Smooth muscle cell (in vitro differentiated cells): Measurements from ENCODE around the gene PIK3C3. TPM values are rescaled to one million over a fixed set of nuclear protein-coding genes. Genes with fewer than 3 reads are reported as not detected.

Experiments used
- DNase-seq: peaks from one replicate; lab custom pipeline; 2025; ENCODE audit not compliant: unreplicated experiment; lab: John Stamatoyannopoulos, UW
- H2AFZ ChIP-seq: fragments of 200-600 bp; sonication (generic); 2 replicates; pipeline ENCODE4 v1.6.0; 2016; ENCODE audit warnings: antibody characterized with exemption, low read depth, mild to moderate bottlenecking
- H3F3A ChIP-seq: fragments of 200-600 bp; sonication (generic); 2 replicates; pipeline ENCODE4 v1.6.0; 2017; ENCODE audit warnings: antibody characterized with exemption, low read depth
- H3K27ac ChIP-seq: fragments of 200-600 bp; sonication (generic); 2 replicates; pipeline ENCODE4 v1.5.1; 2016; ENCODE audit warnings: low read depth, mild to moderate bottlenecking
- H3K27me3 ChIP-seq: fragments of 200-600 bp; sonication (generic); 2 replicates; pipeline ENCODE4 v1.6.1; 2016; ENCODE audit warnings: low read depth, mild to moderate bottlenecking
- H3K36me3 ChIP-seq: fragments of 200-600 bp; sonication (generic); 2 replicates; pipeline ENCODE4 v1.5.1; 2016; ENCODE audit warnings: low read depth
- H3K4me1 ChIP-seq: fragments of 200-600 bp; sonication (generic); 2 replicates; pipeline ENCODE4 v1.5.1; 2016; ENCODE audit warnings: low read depth
- H3K4me2 ChIP-seq: fragments of 200-600 bp; sonication (generic); 2 replicates; pipeline ENCODE4 v1.6.0; 2016; ENCODE audit warnings: mild to moderate bottlenecking
- H3K4me3 ChIP-seq: fragments of 200-600 bp; sonication (generic); 2 replicates; pipeline ENCODE4 v1.5.1; 2016; ENCODE audit warnings: mild to moderate bottlenecking
- H3K79me2 ChIP-seq: fragments of 200-600 bp; sonication (generic); 2 replicates; pipeline ENCODE4 v1.6.0; 2016; ENCODE audit warnings: low read depth, mild to moderate bottlenecking
- H3K9ac ChIP-seq: fragments of 200-600 bp; sonication (generic); 2 replicates; pipeline ENCODE4 v1.6.0; 2016; ENCODE audit warnings: low read depth
- H3K9me3 ChIP-seq: fragments of 200-600 bp; sonication (generic); replicated peaks from 2 replicates; pipeline ENCODE4 v1.5.1; 2016; ENCODE audit warnings: low read depth
- H4K20me1 ChIP-seq: fragments of 200-600 bp; sonication (generic); 2 replicates; pipeline ENCODE4 v1.6.0; 2016; ENCODE audit warnings: low read depth
- WGBS: methylation state at CpG from one replicate; pipeline ENCODE4 v1.1.7; 2016; ENCODE audit warnings: low lambda C conversion rate; 5-methylcytosine and 5-hydroxymethylcytosine counted together
- polyA plus RNA-seq: library from polyadenylated mRNA; unstranded; fragments of >200 nt; fragmentation: Nextera tagmentation; extraction: Ambion mirVana; gene quantifications from 2 replicates; pipeline ENCODE4 v1.2.1, GENCODE V29; 2016
- total RNA-seq: library from RNA; depleted of rRNA; stranded (reverse); fragments of >200 nt; gene quantifications from 2 replicates; pipeline ENCODE4 v1.2.3, GENCODE V29; 2014
- TF ChIP-seq, protein P1 (sequence below): fragments of 200-600 bp; sonication (generic); IDR thresholded peaks from 2 replicates; pipeline ENCODE4 v1.5.1; 2017; ENCODE audit warnings: borderline replicate concordance, mild to moderate bottlenecking, antibody characterized with exemption; ENCODE audit not compliant: insufficient read depth, poor library complexity, severe bottlenecking

Gene PIK3C3
- total and polyA plus RNA-seq, 2 experiments from 2014 or later, result 19.2 to 58.6 TPM

DNA sequence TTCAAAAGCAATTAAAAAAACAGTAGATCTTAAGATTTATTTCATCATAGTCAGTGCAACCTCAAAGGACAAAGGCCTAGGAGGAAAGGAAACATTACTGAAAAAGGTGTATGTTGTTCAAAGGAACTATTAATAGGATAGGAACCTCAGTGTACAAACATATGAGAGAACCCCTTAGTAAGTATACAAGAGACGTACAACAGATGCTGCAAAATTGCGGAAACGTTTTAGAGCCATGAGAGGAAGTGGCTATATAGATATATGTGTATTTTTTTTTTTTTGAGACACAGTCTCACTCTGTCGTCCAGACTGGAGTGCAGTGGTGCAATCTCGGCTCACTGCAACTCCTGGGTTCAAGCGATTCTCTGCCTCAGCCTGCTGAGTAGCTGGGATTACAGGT, 22.2 kb downstream of the PIK3C3 start:
- Histone ChIP-seq H3K4me3 (no peak overlapping the region), H3K79me2 (peaks cover 23% of the 10 kb centered on the region), H3K27ac (no peak overlapping the region), H3K4me1 (no peaks in the 10 kb centered on the region), H3K36me3 (peaks cover 2% of the 10 kb centered on the region), H3K9ac (no peak overlapping the region), H2AFZ (no peak overlapping the region), H3K4me2 (no peak overlapping the region), H3K27me3 (no peaks in the 10 kb centered on the region), H4K20me1 (peaks cover 90% of the 10 kb centered on the region), H3F3A (no peaks in the 10 kb centered on the region), H3K9me3 (no peaks in the 10 kb centered on the region)
- WGBS, result 94% methylated on average over 6 of the region's 6 CpGs
- TF ChIP-seq, protein P1, sequence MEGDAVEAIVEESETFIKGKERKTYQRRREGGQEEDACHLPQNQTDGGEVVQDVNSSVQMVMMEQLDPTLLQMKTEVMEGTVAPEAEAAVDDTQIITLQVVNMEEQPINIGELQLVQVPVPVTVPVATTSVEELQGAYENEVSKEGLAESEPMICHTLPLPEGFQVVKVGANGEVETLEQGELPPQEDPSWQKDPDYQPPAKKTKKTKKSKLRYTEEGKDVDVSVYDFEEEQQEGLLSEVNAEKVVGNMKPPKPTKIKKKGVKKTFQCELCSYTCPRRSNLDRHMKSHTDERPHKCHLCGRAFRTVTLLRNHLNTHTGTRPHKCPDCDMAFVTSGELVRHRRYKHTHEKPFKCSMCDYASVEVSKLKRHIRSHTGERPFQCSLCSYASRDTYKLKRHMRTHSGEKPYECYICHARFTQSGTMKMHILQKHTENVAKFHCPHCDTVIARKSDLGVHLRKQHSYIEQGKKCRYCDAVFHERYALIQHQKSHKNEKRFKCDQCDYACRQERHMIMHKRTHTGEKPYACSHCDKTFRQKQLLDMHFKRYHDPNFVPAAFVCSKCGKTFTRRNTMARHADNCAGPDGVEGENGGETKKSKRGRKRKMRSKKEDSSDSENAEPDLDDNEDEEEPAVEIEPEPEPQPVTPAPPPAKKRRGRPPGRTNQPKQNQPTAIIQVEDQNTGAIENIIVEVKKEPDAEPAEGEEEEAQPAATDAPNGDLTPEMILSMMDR, result no peak
- DNase-seq, result no peak

DNA sequence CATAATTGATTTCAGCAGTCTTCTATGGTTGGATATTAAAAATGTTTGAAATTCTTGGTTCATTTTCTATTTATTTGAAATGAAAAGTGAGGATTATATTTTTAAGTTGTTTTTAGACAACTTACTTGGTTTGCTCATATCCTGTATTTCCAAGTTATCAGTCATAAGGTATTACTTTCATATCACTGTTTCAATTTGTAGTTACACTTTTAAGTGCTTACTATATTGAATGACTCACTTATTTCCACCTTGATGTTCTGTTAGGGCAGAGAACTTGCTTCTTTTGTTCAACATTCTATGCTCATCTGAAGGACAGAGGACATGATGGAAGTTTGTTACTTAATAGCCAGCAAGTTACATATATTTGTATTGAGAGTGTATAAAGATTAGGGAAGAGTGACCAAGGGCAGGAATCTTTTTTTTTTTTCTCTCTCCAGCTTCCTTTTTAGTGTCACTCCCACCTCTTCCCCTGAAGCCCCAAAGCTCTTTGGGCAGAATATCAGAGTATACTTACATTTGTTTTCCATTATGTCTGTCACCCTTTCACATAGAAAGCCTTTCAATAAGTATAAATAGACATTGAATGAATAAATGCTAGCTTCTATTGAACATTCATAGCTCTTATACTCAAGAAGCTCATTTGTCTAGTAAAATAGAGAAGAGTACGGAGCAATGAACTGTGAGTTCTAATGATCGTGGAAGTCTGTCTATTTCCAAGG, 28.1 kb downstream of the PIK3C3 start:
- H3K9ac ChIP-seq, result no peak overlapping the region
- no peak overlapping the region for H2AFZ ChIP-seq
- 95% methylated on average over 2 of the region's 2 CpGs for WGBS
- peaks cover 66% of the 10 kb centered on the region for H4K20me1 ChIP-seq
- no peak overlapping the region for H3K4me2 ChIP-seq
- no peaks in the 10 kb centered on the region for H3K36me3 ChIP-seq
- H3K79me2 ChIP-seq, result peaks cover 16% of the 10 kb centered on the region
- TF ChIP-seq, protein P1, result no peak
- DNase-seq, result no peak
- H3K9me3 ChIP-seq, result no peaks in the 10 kb centered on the region
- no peak overlapping the region for H3K4me3 ChIP-seq
- no peak overlapping the region for H3K27ac ChIP-seq
- no peaks in the 10 kb centered on the region for H3K27me3 ChIP-seq
- no peaks in the 10 kb centered on the region for H3K4me1 ChIP-seq
- H3F3A ChIP-seq, result no peaks in the 10 kb centered on the region

DNA sequence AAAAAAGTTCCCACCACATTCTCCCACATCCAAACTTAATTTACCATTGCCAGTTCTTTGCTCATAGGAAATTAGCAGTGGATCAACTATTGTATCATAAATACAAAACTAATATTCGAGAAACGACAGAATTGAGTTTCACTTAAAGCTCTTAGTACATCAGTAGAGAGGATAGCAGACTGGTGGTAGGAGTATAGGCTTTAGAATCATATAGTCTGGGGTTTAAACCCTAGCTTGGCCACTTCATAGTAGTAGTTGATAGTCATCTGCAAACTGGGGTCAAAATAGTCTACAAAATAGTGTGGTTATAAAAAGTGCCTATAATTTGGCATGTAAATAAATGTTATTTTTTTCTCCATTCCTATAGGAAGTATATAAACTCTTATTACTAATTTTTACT, 30.9 kb downstream of the PIK3C3 start:
- H3K4me3 ChIP-seq, result no peak overlapping the region
- no peaks in the 10 kb centered on the region for H3F3A ChIP-seq
- H3K9me3 ChIP-seq, result no peaks in the 10 kb centered on the region

More for the DNA sequence above, 30.9 kb downstream of the PIK3C3 start:
- peaks cover 5% of the 10 kb centered on the region for H3K79me2 ChIP-seq
- no peak overlapping the region for H2AFZ ChIP-seq
- H3K9ac ChIP-seq, result no peak overlapping the region
- WGBS, result 98% methylated on average over 2 of the region's 2 CpGs
- no peak overlapping the region for H3K4me2 ChIP-seq
- H3K27me3 ChIP-seq, result no peaks in the 10 kb centered on the region
- no peaks in the 10 kb centered on the region for H3K4me1 ChIP-seq
- TF ChIP-seq, protein P1, result no peak
- DNase-seq, result no peak
- peaks cover 46% of the 10 kb centered on the region for H4K20me1 ChIP-seq
- H3K27ac ChIP-seq, result no peak overlapping the region
- H3K36me3 ChIP-seq, result no peaks in the 10 kb centered on the region
